ENCODE results near the gene UNC5B.

UNC5B gene

GRCh38 chr10:71349406-71349805 is 137.0 kb downstream of the UNC5B start:
- DNase-seq, result no peak

GRCh38 chr10:71351087-71351486 is 138.7 kb downstream of the UNC5B start:
- DNase-seq, result no peak

- no peak for DNase-seq
Measured at GRCh38 chr10:71351628-71352319, 139.4 kb downstream of the UNC5B start.

Measured in NCI-H446 treated with DMSO at 0.1 percent for 48 hours (cell line).